Measurements from ENCODE around the gene MAGEF1. TPM values are rescaled to one million over a fixed set of nuclear protein-coding genes. Genes with fewer than 3 reads are reported as not detected.

Gene MAGEF1
- total and polyA plus RNA-seq, 11 donors, result 24.7 to 36.4 (median 31.8) TPM

DNA sequence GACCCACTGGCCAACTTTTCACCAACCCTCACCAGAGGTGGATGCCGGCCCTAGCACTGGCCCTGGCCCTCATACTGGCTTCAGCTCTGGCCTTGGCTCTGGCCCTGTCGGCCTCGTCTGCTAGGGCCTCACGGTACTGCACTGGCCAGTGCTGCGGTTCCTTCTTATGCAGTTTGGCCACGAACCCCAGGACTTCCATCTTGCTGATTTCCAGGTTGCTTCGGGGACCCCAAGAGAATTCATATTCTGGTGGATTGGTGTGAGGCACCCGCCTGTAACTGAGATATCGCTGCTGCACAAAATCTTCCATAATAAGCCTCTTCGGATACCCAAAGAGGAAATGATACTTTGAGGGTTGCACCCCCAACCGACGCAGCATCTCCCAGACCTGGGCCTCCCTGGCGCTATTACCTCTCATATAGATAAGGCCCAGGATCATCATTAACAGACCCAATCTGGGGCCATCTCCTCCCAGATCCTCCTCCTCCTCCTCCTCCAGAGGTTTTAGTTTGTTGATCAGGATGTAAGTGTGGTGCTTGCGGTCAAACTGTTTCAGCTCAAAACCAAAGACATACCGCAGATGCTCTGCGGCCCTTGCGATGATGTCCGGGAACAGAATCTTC lies 883 bp downstream of the MAGEF1 start:
- ATAC-seq (peak; percentile 24 to 47 (median 32)), DNase-seq (no peak)
- 9 to 21% (median 14%) methylated on average over 18 of the region's 18 CpGs for WGBS, 4 donors
- peaks cover 0 to 6% (median 0%) of the 10 kb centered on the region in 9 donors for H3K36me3 ChIP-seq
- peaks cover 0 to 42% (median 24%) of the 10 kb centered on the region in 12 donors for H3K4me1 ChIP-seq
- TF ChIP-seq, protein P1, sequence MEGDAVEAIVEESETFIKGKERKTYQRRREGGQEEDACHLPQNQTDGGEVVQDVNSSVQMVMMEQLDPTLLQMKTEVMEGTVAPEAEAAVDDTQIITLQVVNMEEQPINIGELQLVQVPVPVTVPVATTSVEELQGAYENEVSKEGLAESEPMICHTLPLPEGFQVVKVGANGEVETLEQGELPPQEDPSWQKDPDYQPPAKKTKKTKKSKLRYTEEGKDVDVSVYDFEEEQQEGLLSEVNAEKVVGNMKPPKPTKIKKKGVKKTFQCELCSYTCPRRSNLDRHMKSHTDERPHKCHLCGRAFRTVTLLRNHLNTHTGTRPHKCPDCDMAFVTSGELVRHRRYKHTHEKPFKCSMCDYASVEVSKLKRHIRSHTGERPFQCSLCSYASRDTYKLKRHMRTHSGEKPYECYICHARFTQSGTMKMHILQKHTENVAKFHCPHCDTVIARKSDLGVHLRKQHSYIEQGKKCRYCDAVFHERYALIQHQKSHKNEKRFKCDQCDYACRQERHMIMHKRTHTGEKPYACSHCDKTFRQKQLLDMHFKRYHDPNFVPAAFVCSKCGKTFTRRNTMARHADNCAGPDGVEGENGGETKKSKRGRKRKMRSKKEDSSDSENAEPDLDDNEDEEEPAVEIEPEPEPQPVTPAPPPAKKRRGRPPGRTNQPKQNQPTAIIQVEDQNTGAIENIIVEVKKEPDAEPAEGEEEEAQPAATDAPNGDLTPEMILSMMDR (IDR thresholded peaks at IDR 0.05), result no peak
- no peak for TF ChIP-seq POLR2A (IDR thresholded peaks at IDR 0.05)
- peak overlapping the region; percentile 65 to 98 (median 94) for H3K27ac ChIP-seq
- intact Hi-C loops (cut with DNase I), result loop anchor here in 5 of 10 donors (1.0 to 5.0 kb wide), 5 partner anchors 66 to 150 kb away; partner anchors contain the start of gene EPHB3 (in 1 of the 5)
- peak overlapping the region; percentile 48 to 98 (median 90) for H3K4me3 ChIP-seq
- no peaks in the 10 kb centered on the region for H3K27me3 ChIP-seq
- no peaks in the 10 kb centered on the region for H3K9me3 ChIP-seq

DNA sequence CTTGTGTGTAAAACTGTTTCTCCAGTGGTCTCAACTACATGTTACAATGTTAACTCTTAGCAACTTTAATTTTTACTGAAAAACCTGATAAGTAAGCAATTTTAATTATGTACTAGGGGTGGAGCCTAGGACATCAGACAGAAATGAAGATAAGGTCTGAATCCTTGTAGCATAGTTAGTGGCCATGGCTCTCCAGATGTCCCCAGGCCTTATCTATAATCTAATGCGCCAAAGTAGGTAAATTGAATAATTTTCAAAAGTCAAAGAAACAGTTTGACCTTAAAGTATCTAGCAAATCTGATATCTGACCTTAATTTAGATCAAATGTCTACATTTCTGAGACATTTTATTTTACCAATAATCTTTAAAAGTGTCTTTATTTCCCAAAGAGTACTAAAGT lies 8.2 kb downstream of the MAGEF1 start:
- TF ChIP-seq POLR2A (IDR thresholded peaks at IDR 0.05), result no peak
- TF ChIP-seq, protein P1 (IDR thresholded peaks at IDR 0.05), result no peak
- WGBS, 4 donors, result 96 to 100% (median 97%) methylated on average over 1 of the region's 1 CpG
- H3K4me3 ChIP-seq, result no peak overlapping the region
- peaks cover 0 to 4% (median 0%) of the 10 kb centered on the region in 12 donors for H3K4me1 ChIP-seq
- DNase-seq (no peak), ATAC-seq (no peak)
- H3K27ac ChIP-seq, result no peak overlapping the region
- intact Hi-C loops (cut with DNase I), result no loop called here
- no peaks in the 10 kb centered on the region for H3K9me3 ChIP-seq
- H3K36me3 ChIP-seq, result peaks cover 0 to 5% (median 0%) of the 10 kb centered on the region in 9 donors
- no peaks in the 10 kb centered on the region for H3K27me3 ChIP-seq

DNA sequence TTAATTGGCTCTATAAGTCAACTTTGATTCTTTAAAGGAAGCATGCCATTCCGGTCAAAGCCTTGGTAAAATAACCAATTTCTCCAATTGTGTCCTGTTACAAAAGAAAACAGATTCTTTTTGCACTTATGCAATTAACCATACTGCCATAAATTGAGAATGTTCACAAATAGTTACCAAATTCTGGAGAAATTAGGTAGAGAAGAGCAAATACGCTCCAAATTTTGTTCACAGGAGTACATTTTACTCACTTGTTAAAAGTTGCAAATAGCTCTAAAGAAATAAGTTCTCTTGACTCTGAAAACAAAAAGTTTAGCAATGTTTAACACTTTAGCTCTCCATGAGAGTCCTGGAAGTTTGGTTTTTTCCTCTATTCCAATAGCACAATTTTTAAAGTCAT lies 11.1 kb downstream of the MAGEF1 start:
- no peak for ATAC-seq
- H3K4me3 ChIP-seq, result no peak overlapping the region
- no peaks in the 10 kb centered on the region for H3K9me3 ChIP-seq
- intact Hi-C loops (cut with DNase I), result no loop called here
- no peaks in the 10 kb centered on the region for H3K27me3 ChIP-seq
- no peak for DNase-seq
- WGBS, 4 donors, result 96 to 99% (median 98%) methylated on average over 2 of the region's 2 CpGs
- H3K36me3 ChIP-seq, result no peaks in the 10 kb centered on the region
- H3K4me1 ChIP-seq, result peaks cover 0 to 12% (median 0%) of the 10 kb centered on the region in 12 donors
- no peak for TF ChIP-seq POLR2A (IDR thresholded peaks at IDR 0.05)
- TF ChIP-seq, protein P1 (IDR thresholded peaks at IDR 0.05), result no peak
- H3K27ac ChIP-seq, result no peak overlapping the region

DNA sequence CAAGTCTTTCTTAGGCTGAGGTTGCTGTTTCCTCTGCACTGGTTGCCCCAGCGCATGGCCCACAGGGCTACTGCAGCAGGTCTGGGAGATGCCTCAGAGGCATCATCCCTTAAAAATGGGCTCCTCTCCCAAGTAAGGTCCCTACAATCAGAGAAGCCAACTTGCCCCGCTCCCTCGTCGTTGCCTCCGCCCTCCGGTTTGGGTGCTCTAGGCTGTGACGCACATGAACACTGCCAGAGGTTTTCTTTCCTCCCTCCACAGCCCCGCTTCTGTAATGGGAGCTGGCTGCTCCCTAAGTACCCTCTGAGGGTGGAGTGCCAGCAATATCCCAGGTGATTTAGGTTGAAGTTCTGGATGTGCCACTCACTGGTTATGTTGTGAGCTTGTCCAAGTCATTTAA lies 14.0 kb downstream of the MAGEF1 start:
- intact Hi-C loops (cut with DNase I), result no loop called here
- peaks cover 0 to 19% (median 0%) of the 10 kb centered on the region in 12 donors for H3K4me1 ChIP-seq
- H3K27me3 ChIP-seq, result no peaks in the 10 kb centered on the region
- ATAC-seq, result no peak
- no peak overlapping the region for H3K4me3 ChIP-seq
- H3K27ac ChIP-seq, result no peak overlapping the region
- no peaks in the 10 kb centered on the region for H3K36me3 ChIP-seq
- DNase-seq, result no peak
- TF ChIP-seq, protein P1 (IDR thresholded peaks at IDR 0.05), result no peak
- TF ChIP-seq POLR2A (IDR thresholded peaks at IDR 0.05), result no peak
- no peaks in the 10 kb centered on the region for H3K9me3 ChIP-seq
- 94 to 98% (median 96%) methylated on average over 8 of the region's 8 CpGs for WGBS, 4 donors
